Karpas-422 (cell line): ENCODE data around the gene MRTFA. TPM values are rescaled to one million over a fixed set of nuclear protein-coding genes. Genes with fewer than 3 reads are reported as not detected.

ENCODE experiments used
- DNase-seq: peaks from one replicate; pipeline ENCODE4 v3.0.0-alpha.2; 2015
- H2AFZ ChIP-seq: fragments of 200-600 bp; sonication (generic); 2 replicates; pipeline ENCODE4 v1.6.1; 2014; ENCODE audit warnings: antibody characterized with exemption, low read length, mixed read lengths
- H3K27ac ChIP-seq: fragments of 200-600 bp; sonication (generic); 2 replicates; pipeline ENCODE4 v1.5.1; 2014; ENCODE audit warnings: mild to moderate bottlenecking, low read length, moderate library complexity
- H3K27me3 ChIP-seq: fragments of 200-600 bp; sonication (generic); 2 replicates; pipeline ENCODE4 v1.6.1; 2014; ENCODE audit warnings: low read length, mixed read lengths
- H3K36me3 ChIP-seq: fragments of 200-600 bp; sonication (generic); 2 replicates; pipeline ENCODE4 v1.6.1; 2014; ENCODE audit warnings: low read length, mixed read lengths; ENCODE audit not compliant: insufficient read depth
- H3K4me1 ChIP-seq: fragments of 200-600 bp; sonication (generic); 2 replicates; pipeline ENCODE4 v1.6.1; 2014; ENCODE audit warnings: mild to moderate bottlenecking, low read length, mixed read lengths
- H3K4me2 ChIP-seq: fragments of 200-600 bp; sonication (generic); 2 replicates; pipeline ENCODE4 v1.6.1; 2014; ENCODE audit warnings: low read length, low read depth, mild to moderate bottlenecking; ENCODE audit not compliant: poor library complexity, severe bottlenecking
- H3K4me3 ChIP-seq: fragments of 200-600 bp; sonication (generic); 2 replicates; pipeline ENCODE4 v1.5.1; 2014; ENCODE audit warnings: mild to moderate bottlenecking, antibody characterized with exemption, low read length, mixed read lengths
- H3K79me2 ChIP-seq: fragments of 200-600 bp; sonication (generic); 2 replicates; pipeline ENCODE4 v1.6.1; 2014; ENCODE audit warnings: mild to moderate bottlenecking, low read length, mixed read lengths
- H3K9ac ChIP-seq: fragments of 200-600 bp; sonication (generic); 2 replicates; pipeline ENCODE4 v1.6.0; 2014; ENCODE audit warnings: low read length
- H3K9me2 ChIP-seq: fragments of 200-600 bp; sonication (generic), shearing (Covaris generic); replicated peaks from 2 replicates; pipeline ENCODE4 v1.6.0; 2014; ENCODE audit warnings: mild to moderate bottlenecking, low read length, moderate library complexity; ENCODE audit not compliant: insufficient read depth
- H3K9me3 ChIP-seq: fragments of 300-700, 200-600 bp; sonication (generic); 2 replicates; pipeline ENCODE4 v1.6.1; 2014; ENCODE audit warnings: low read length, mixed read lengths
- H4K20me1 ChIP-seq: fragments of 200-600 bp; sonication (generic); 2 replicates; pipeline ENCODE4 v1.6.1; 2014; ENCODE audit warnings: mild to moderate bottlenecking, antibody characterized with exemption, low read length, low read depth; ENCODE audit not compliant: insufficient read depth
- total RNA-seq: library from RNA; depleted of rRNA; stranded (reverse); fragments of >200 nt; shearing (Covaris generic); gene quantifications from 2 replicates; pipeline ENCODE4 v1.2.3, GENCODE V29; 2014; ENCODE audit warnings: low replicate concordance

Gene MRTFA
- total RNA-seq, 1 experiment from 2014 or later = 37.2 TPM

- Histone ChIP-seq H4K20me1 (no peaks in the 10 kb centered on the region), H2AFZ (no peak overlapping the region), H3K4me3 (no peak overlapping the region), H3K27ac (no peak overlapping the region), H3K79me2 (peaks cover 63% of the 10 kb centered on the region), H3K9me3 (no peaks in the 10 kb centered on the region; the same call in 1 of the 2 replicates), H3K9ac (no peak overlapping the region), H3K36me3 (0 out of 2 replicates have a peak, but pooled peaks cover 3% of the 10 kb centered on the region), H3K4me2 (no peak overlapping the region), H3K4me1 (peaks cover 4% of the 10 kb centered on the region; the same call in 1 of the 2 replicates), H3K27me3 (no peaks in the 10 kb centered on the region), H3K9me2 (no peaks in the 10 kb centered on the region)
- no peak for DNase-seq
Observed at GRCh38 chr22:40522141-40522540, 114.4 kb downstream of the MRTFA start.

DNA sequence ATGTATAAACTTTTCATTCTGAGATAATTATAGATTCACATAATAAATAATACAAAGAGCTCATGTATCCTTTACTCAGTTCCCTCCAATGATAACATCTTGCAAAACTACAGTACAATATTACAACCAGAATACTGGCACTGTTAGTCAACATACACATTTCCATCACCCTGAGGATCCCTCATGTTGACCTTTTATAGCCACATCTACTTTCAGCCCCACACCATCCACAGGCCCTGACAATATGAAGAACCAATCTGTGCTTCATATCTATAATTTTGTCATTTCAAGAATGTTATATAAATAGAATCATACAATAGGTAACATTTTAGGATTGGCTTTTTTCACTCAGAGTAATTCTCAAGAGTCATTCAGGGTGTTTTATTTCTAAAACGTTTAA, 115.5 kb downstream of the MRTFA start:
- Histone ChIP-seq H4K20me1 (no peaks in the 10 kb centered on the region), H3K27me3 (no peaks in the 10 kb centered on the region), H3K4me1 (peaks cover 7% of the 10 kb centered on the region; the same call in 1 of the 2 replicates), H3K27ac (no peak overlapping the region), H3K9me2 (no peaks in the 10 kb centered on the region), H3K4me3 (no peak overlapping the region), H2AFZ (no peak overlapping the region), H3K4me2 (no peak overlapping the region), H3K9me3 (no peaks in the 10 kb centered on the region; the same call in 1 of the 2 replicates), H3K9ac (no peak overlapping the region), H3K36me3 (0 out of 2 replicates have a peak, but pooled peaks cover 3% of the 10 kb centered on the region), H3K79me2 (peaks cover 63% of the 10 kb centered on the region)
- no peak for DNase-seq

DNA sequence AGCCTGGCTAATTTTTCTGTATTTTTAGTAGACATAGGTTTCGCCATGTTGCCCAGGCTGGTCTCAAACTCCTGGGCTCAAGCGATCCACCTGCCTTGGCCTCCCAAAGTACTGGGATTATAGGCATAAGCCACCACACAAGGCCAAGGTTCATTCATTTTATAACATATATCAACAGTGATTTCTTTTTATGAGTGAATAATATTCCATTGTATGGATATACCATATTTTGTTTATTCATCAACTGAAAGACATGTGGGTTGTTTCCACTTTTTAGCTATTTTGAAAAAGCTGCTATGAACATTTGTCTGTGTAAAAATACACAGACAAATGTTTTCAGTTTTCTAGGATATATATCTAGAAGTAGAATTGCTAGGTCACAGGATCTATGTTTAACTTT, 116.0 kb downstream of the MRTFA start:
- H3K9ac ChIP-seq = no peak overlapping the region
- 0 out of 2 replicates have a peak, but pooled peaks cover 3% of the 10 kb centered on the region for H3K36me3 ChIP-seq
- no peak overlapping the region for H3K4me3 ChIP-seq
- no peak overlapping the region for H2AFZ ChIP-seq
- no peaks in the 10 kb centered on the region; the same call in 1 of the 2 replicates for H3K9me3 ChIP-seq
- H3K79me2 ChIP-seq = peaks cover 65% of the 10 kb centered on the region
- no peaks in the 10 kb centered on the region for H3K27me3 ChIP-seq
- H3K9me2 ChIP-seq = no peaks in the 10 kb centered on the region
- H3K4me2 ChIP-seq = no peak overlapping the region
- H4K20me1 ChIP-seq = no peaks in the 10 kb centered on the region
- peaks cover 7% of the 10 kb centered on the region; the same call in 1 of the 2 replicates for H3K4me1 ChIP-seq
- H3K27ac ChIP-seq = no peak overlapping the region
- no peak for DNase-seq

- no peak overlapping the region for H3K4me2 ChIP-seq
- no peaks in the 10 kb centered on the region; the same call in 1 of the 2 replicates for H3K9me3 ChIP-seq
- H3K27me3 ChIP-seq = no peaks in the 10 kb centered on the region
- H3K79me2 ChIP-seq = peaks cover 66% of the 10 kb centered on the region
- 0 out of 2 replicates have a peak, but pooled peaks cover 3% of the 10 kb centered on the region for H3K36me3 ChIP-seq
- H3K9me2 ChIP-seq = no peaks in the 10 kb centered on the region
- DNase-seq = no peak
- no peak overlapping the region for H2AFZ ChIP-seq
- no peak overlapping the region for H3K9ac ChIP-seq
- H3K27ac ChIP-seq = no peak overlapping the region
- H3K4me1 ChIP-seq = peaks cover 7% of the 10 kb centered on the region; the same call in 1 of the 2 replicates
- no peaks in the 10 kb centered on the region for H4K20me1 ChIP-seq
- H3K4me3 ChIP-seq = no peak overlapping the region
Observed at GRCh38 chr22:40519948-40520331, 116.6 kb downstream of the MRTFA start.

GRCh38 chr22:40519284-40519947, 117.1 kb downstream of the MRTFA start:
- Histone ChIP-seq H3K4me2 (no peak overlapping the region), H3K4me3 (no peak overlapping the region)

GRCh38 chr22:40518840-40519239, 117.7 kb downstream of the MRTFA start:
- Histone ChIP-seq H4K20me1 (no peaks in the 10 kb centered on the region), H3K36me3 (0 out of 2 replicates have a peak, but pooled peaks cover 3% of the 10 kb centered on the region), H3K9me2 (no peaks in the 10 kb centered on the region), H3K4me3 (no peak overlapping the region), H3K4me1 (peaks cover 7% of the 10 kb centered on the region; the same call in 1 of the 2 replicates), H3K4me2 (no peak overlapping the region), H3K9me3 (no peaks in the 10 kb centered on the region; the same call in 1 of the 2 replicates), H2AFZ (no peak overlapping the region), H3K9ac (no peak overlapping the region), H3K27me3 (no peaks in the 10 kb centered on the region), H3K27ac (no peak overlapping the region), H3K79me2 (peaks cover 55% of the 10 kb centered on the region)
- DNase-seq = no peak

More at GRCh38 chr22:40519284-40519947, 117.1 kb downstream of the MRTFA start:
- DNase-seq = no peak
- H3K9me2 ChIP-seq = no peaks in the 10 kb centered on the region
- no peak overlapping the region for H2AFZ ChIP-seq
- H3K79me2 ChIP-seq = peaks cover 61% of the 10 kb centered on the region
- H3K9me3 ChIP-seq = no peaks in the 10 kb centered on the region; the same call in 1 of the 2 replicates
- H3K9ac ChIP-seq = no peak overlapping the region
- H3K36me3 ChIP-seq = 0 out of 2 replicates have a peak, but pooled peaks cover 3% of the 10 kb centered on the region
- no peaks in the 10 kb centered on the region for H4K20me1 ChIP-seq
- H3K27me3 ChIP-seq = no peaks in the 10 kb centered on the region
- H3K4me1 ChIP-seq = peaks cover 7% of the 10 kb centered on the region; the same call in 1 of the 2 replicates
- H3K27ac ChIP-seq = no peak overlapping the region

DNA sequence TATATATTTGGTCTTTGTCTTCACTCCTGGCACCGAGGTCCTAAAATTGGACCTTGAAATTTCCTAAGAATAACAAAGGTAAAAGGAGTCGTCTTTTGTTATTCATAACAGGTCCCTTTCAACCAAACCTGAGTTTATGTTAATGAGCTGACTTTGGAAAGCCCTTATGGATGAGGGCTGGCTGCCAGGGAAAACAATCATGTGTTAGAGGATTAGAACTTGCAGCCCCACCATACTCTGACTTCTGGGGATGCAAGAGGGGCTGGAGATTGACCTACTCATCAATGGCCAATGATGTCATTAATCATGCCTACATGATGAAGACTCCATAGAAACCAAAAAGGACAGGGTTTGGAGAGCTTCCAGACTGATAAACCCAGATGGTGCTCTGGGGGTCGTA, 118.9 kb downstream of the MRTFA start:
- H4K20me1 ChIP-seq = no peaks in the 10 kb centered on the region
- H3K9me3 ChIP-seq = no peaks in the 10 kb centered on the region; the same call in 1 of the 2 replicates
- H2AFZ ChIP-seq = no peak overlapping the region
- H3K79me2 ChIP-seq = peaks cover 43% of the 10 kb centered on the region
- H3K4me1 ChIP-seq = peaks cover 7% of the 10 kb centered on the region; the same call in 1 of the 2 replicates
- H3K4me3 ChIP-seq = no peak overlapping the region
- DNase-seq = no peak
- H3K9me2 ChIP-seq = no peaks in the 10 kb centered on the region
- 0 out of 2 replicates have a peak, but pooled peaks cover 3% of the 10 kb centered on the region for H3K36me3 ChIP-seq
- no peak overlapping the region for H3K27ac ChIP-seq
- H3K9ac ChIP-seq = no peak overlapping the region
- H3K4me2 ChIP-seq = no peak overlapping the region
- H3K27me3 ChIP-seq = no peaks in the 10 kb centered on the region

DNA sequence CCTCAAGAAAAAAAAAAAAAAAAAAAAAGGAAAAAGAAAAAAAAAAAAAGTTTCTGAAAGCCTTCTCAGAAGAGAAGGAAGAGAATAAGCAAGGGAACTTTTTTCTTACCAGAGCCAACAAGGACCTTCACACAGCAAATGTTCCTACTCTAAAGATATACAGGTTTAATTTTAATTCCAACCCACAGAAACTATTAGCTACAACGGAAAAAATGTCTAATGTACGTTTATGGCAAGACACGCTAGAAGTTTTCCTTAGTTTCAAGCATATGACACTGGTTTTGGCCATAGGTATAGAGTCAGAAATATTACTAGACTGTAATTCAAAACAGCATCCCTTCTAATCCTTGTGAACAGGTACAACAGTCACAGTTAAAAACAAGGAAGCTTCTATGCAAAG, 120.1 kb downstream of the MRTFA start:
- Histone ChIP-seq H3K79me2 (peaks cover 40% of the 10 kb centered on the region), H3K4me3 (no peak overlapping the region), H3K4me2 (no peak overlapping the region), H3K27ac (no peak overlapping the region), H4K20me1 (no peaks in the 10 kb centered on the region), H3K9me2 (no peaks in the 10 kb centered on the region), H3K27me3 (no peaks in the 10 kb centered on the region), H2AFZ (no peak overlapping the region), H3K4me1 (peaks cover 11% of the 10 kb centered on the region), H3K9me3 (no peaks in the 10 kb centered on the region; the same call in 1 of the 2 replicates), H3K36me3 (0 out of 2 replicates have a peak, but pooled peaks cover 3% of the 10 kb centered on the region), H3K9ac (no peak overlapping the region)
- DNase-seq = no peak
